Suprapubic skin (tissue), 4 donors: Measurements from ENCODE around the gene CNNM2.

Source experiments
- POLR2A ChIP-seq, 2 donors: fragments of 450-650 bp; IDR thresholded peaks; one replicate each; pipeline ENCODE4 v1.6.1; 2017; ENCODE audit warnings: antibody characterized with exemption in 2 of 2, mild to moderate bottlenecking in 2 of 2, moderate library complexity in 2 of 2
- POLR2AphosphoS5 ChIP-seq, 3 donors: sonication (generic); formaldehyde crosslinking; IDR thresholded peaks; one replicate each; pipeline ENCODE4 v1.6.1; 2017; ENCODE audit warnings: antibody characterized with exemption in 3 of 3
- TF ChIP-seq, protein P1 (sequence below), 2 donors: fragments of 200-600 bp in 1 of 2; fragments of 450-650 bp in 1 of 2; sonication (generic) in 1 of 2; IDR thresholded peaks; one replicate each; pipeline ENCODE4 v1.5.1; 2016 to 2019; ENCODE audit warnings: antibody characterized with exemption in 2 of 2, mild to moderate bottlenecking in 1 of 2, moderate library complexity in 1 of 2

DNA sequence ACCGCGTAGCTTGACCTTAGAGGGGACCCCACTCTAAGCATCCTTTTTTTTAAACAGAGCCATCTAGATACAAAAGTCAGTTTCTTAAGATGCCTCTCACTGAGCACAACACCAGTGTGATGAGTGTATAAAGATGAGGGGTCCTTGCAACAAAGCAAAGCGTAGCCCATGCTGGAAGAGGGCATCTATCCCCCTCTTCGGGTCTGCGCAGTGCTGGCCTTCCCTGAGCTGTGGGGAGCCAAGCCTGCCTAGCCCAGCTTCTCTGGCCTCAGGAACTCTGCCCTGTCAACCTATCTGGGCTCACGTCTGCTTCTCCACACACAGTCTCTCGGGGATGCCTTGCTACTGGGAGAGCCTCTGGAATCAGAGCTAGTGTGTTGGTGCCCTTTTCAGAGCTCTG, 161.0 kb downstream of the CNNM2 start:
- TF ChIP-seq, protein P1, sequence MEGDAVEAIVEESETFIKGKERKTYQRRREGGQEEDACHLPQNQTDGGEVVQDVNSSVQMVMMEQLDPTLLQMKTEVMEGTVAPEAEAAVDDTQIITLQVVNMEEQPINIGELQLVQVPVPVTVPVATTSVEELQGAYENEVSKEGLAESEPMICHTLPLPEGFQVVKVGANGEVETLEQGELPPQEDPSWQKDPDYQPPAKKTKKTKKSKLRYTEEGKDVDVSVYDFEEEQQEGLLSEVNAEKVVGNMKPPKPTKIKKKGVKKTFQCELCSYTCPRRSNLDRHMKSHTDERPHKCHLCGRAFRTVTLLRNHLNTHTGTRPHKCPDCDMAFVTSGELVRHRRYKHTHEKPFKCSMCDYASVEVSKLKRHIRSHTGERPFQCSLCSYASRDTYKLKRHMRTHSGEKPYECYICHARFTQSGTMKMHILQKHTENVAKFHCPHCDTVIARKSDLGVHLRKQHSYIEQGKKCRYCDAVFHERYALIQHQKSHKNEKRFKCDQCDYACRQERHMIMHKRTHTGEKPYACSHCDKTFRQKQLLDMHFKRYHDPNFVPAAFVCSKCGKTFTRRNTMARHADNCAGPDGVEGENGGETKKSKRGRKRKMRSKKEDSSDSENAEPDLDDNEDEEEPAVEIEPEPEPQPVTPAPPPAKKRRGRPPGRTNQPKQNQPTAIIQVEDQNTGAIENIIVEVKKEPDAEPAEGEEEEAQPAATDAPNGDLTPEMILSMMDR (IDR thresholded peaks at IDR 0.05): no peak
- TF ChIP-seq POLR2AphosphoS5 (IDR thresholded peaks at IDR 0.05) (no peak), POLR2A (IDR thresholded peaks at IDR 0.05) (no peak)
